ENCODE data around the gene SLC9C1.

SLC9C1 gene

GRCh38 chr3:112304611-112305010 lies 10.6 kb upstream of the SLC9C1 start:
- peak; percentile 25 for TF ChIP-seq CTCF (IDR thresholded peaks at IDR 0.05; ENCODE audit: low read depth, low read length)
- DNase-seq (ENCODE audit: extremely low read depth, low read depth): no peak

GRCh38 chr3:112303764-112304325 lies 9.8 kb upstream of the SLC9C1 start:
- TF ChIP-seq CTCF (IDR thresholded peaks at IDR 0.05; ENCODE audit: low read depth, low read length): no peak
- no peak for DNase-seq (ENCODE audit: extremely low read depth, low read depth)

GRCh38 chr3:112302881-112303763 lies 9.1 kb upstream of the SLC9C1 start:
- no peak for TF ChIP-seq CTCF (IDR thresholded peaks at IDR 0.05; ENCODE audit: low read depth, low read length)
- no peak for DNase-seq (ENCODE audit: extremely low read depth, low read depth)

DNA sequence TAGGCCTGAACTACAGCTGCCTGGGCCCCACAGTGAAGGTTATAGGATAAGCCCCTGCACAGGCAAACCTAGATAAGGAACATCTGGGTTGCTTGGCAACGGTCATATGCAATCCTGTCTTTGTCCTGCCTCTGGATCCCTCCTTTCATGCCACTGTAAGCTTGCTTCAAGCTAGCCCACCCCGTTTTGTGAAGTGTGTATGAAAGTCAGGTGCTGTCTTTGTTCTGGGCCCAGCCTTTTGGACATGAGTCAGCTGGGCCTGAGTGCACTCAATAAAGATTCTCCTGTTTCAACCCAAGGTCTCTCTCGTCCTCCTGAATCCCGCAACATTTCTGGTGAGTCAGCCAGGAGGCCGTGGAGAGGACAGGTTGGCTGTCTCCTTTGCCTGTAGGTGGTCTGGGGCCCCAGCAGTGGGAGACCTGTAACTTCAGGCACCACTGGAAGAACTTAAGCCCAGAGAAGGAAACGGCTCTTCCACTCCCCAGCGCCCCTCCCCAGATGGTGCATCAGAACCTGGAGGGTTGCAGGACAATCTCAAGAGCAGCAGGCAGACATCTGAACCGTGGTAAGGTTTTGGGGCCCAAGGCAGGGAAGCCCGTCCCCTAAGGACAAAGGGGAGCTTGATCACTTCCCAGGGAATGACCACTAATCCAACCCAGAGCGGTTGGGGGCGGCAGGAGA lies 8.3 kb upstream of the SLC9C1 start:
- no peak for DNase-seq (ENCODE audit: extremely low read depth, low read depth)

DNA sequence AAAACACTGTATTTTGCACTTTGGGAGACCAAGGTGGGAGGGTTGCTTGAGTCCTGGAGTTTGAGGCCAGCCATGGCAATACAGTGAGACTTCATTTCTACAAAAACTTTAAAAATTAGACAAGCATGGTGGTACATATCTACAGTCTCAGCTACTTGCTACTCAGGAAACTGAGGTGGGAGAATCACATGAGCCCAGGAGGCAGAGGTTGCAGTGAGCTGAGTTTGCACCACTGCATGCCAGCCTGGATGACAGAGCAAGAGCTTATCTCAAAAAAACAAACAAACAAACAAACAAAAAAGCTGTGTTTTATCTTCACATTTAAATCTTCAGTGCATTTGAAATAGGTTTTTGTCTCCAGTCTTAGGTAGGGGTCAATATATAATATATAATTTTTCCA lies 4.8 kb upstream of the SLC9C1 start:
- no peak for TF ChIP-seq CTCF (IDR thresholded peaks at IDR 0.05; ENCODE audit: low read depth, low read length)
- DNase-seq (ENCODE audit: extremely low read depth, low read depth): no peak

More for the DNA sequence above, 8.3 kb upstream of the SLC9C1 start:
- no peak for TF ChIP-seq CTCF (IDR thresholded peaks at IDR 0.05; ENCODE audit: low read depth, low read length)

- no peak for TF ChIP-seq CTCF (IDR thresholded peaks at IDR 0.05; ENCODE audit: low read depth, low read length)
- no peak for DNase-seq (ENCODE audit: extremely low read depth, low read depth)
Observed at GRCh38 chr3:112297714-112298113, 3.7 kb upstream of the SLC9C1 start.

GRCh38 chr3:112289011-112289410 lies 5.0 kb downstream of the SLC9C1 start:
- TF ChIP-seq CTCF (IDR thresholded peaks at IDR 0.05; ENCODE audit: low read depth, low read length): no peak
- no peak for DNase-seq (ENCODE audit: extremely low read depth, low read depth)

Data from AG09319 (cell line).